Upper lobe of left lung (tissue), 6 donors: Measurements from ENCODE around the gene GPR108. TPM values are rescaled to one million over a fixed set of nuclear protein-coding genes. Genes with fewer than 3 reads are reported as not detected.

Experiments
- ATAC-seq, 2 donors: fragments of 200-7000 bp; cut with Tn5 transposase; one replicate each; pipeline ENCODE4 v1.9.1; 2022; ENCODE audit warnings: mild to moderate bottlenecking in 2 of 2, moderate library complexity in 2 of 2; ENCODE audit not compliant: low FRiP score in 2 of 2
- DNase-seq, 2 donors: peaks; one replicate each; pipeline ENCODE4 v3.0.0-alpha.2; 2019 to 2020
- H3K27ac ChIP-seq, 4 donors: fragments of 200-600 bp; sonication (generic); one replicate each; pipeline ENCODE4 v1.5.1; 2016 to 2019
- H3K27me3 ChIP-seq, 4 donors: fragments of 200-600 bp; sonication (generic); one replicate each; pipeline ENCODE4 v1.5.1; 2017 to 2019
- H3K36me3 ChIP-seq, 4 donors: fragments of 200-600 bp; sonication (generic); one replicate each; pipeline ENCODE4 v1.5.1; 2016 to 2019
- H3K4me1 ChIP-seq, 4 donors: fragments of 200-600 bp; sonication (generic); one replicate each; pipeline ENCODE4 v1.5.1; 2018 to 2019
- H3K4me3 ChIP-seq, 4 donors: fragments of 200-600 bp; sonication (generic); one replicate each; pipeline ENCODE4 v1.5.1; 2017 to 2019; ENCODE audit warnings: mild to moderate bottlenecking in 2 of 4, moderate library complexity in 1 of 4
- H3K9me3 ChIP-seq, 4 donors: fragments of 200-600 bp; sonication (generic); one replicate each; pipeline ENCODE4 v1.5.1; 2018 to 2019
- EP300 ChIP-seq, 4 donors: sonication (generic); formaldehyde crosslinking; IDR thresholded peaks; one replicate each; pipeline ENCODE4 v1.5.1; 2017; ENCODE audit warnings: antibody characterized with exemption in 4 of 4, control low read depth in 2 of 4
- POLR2A ChIP-seq, 4 donors: fragments of 450-650 bp; IDR thresholded peaks; one replicate each; pipeline ENCODE4 v1.5.1; 2016 to 2017; ENCODE audit warnings: antibody characterized with exemption in 4 of 4, mild to moderate bottlenecking in 2 of 4
- POLR2AphosphoS5 ChIP-seq, 2 donors: sonication (generic); formaldehyde crosslinking; IDR thresholded peaks; one replicate each; pipeline ENCODE4 v1.5.1; 2017; ENCODE audit warnings: antibody characterized with exemption in 2 of 2
- WGBS, 2 donors: methylation state at CpG; one replicate each; pipeline ENCODE4 v1.1.5; 2017 to 2018; 5-methylcytosine and 5-hydroxymethylcytosine counted together
- total RNA-seq, 6 donors: library from RNA; depleted of rRNA in 4 of 6; stranded (reverse); fragments of >200 nt in 4 of 6; gene quantifications; one replicate each; pipeline versions ENCODE4 v1.1.0 to v1.2.1, GENCODE V29; 2016 to 2021
- TF ChIP-seq, protein P1 (sequence below), 6 experiments: fragments of 450-650 bp in 4 of 6; fragments of 200-600 bp in 2 of 6; sonication (generic) in 2 of 6; IDR thresholded peaks; one replicate each; pipeline ENCODE4 v1.5.1; 2016 to 2019; ENCODE audit warnings: antibody characterized with exemption in 6 of 6
- donor health status: DM: no; HTN: no; CAD: no; lungs with moderate emphysema.
- donor health status: DM: no; HTN: yes; CAD: no; lungs with severe emphysema.

The GPR108 gene
- total RNA-seq, 6 donors from 2014 or later: 51.6 to 105 (median 69.0) TPM

DNA sequence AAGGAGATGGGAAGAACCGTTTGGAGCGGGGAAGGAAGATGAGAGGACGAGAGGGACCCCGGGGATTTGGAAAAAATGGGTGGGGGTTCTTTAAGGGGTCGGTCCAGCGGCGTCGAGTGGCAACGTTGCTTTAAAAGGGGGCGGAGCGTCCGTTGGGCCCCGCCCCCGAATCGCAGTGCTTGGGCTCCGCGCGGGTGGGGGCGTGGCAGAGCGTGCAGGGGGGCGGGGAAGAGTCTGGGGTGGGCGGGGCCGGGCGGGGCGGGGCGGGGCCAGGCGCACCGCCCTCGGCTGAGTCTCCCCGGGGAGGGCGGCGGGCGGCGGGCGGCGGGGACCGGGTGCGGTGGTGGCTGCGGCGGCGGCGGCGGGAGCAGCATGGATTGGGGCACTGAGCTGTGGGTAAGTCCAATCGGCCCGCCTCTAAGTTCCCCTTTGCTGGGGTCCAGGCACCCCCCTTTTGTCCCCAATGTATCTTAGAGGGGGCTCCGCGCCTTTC is 2.1 kb upstream of the GPR108 start, which contains the start of gene TRIP10:
Gene TRIP10, plus strand, starts transcription at position 291 of the 493 bp plus-strand sequence. Its CDS starts 82 bp downstream, at position 373.
- Histone ChIP-seq H3K9me3 (no peaks in the 10 kb centered on the region), H3K4me1 (peaks cover 48 to 80% (median 64%) of the 10 kb centered on the region in 4 donors), H3K27ac (peak within 1 kb of the TSS; percentile 87 to 94 (median 94)), H3K36me3 (peaks cover 0 to 24% (median 13%) of the 10 kb centered on the region in 4 donors), H3K4me3 (peak within 1 kb of the TSS; percentile 84 to 99 (median 86)), H3K27me3 (peaks cover 0 to 7% (median 0%) of the 10 kb centered on the region in 4 donors)
- ATAC-seq: peak; percentile 60 to 71
- 0% methylated on average over 14 to 25 of the region's 47 CpGs for WGBS, 2 donors
- peak; percentile 90 to 96 for DNase-seq
- TF ChIP-seq POLR2A (IDR thresholded peaks at IDR 0.05) (peak in 2 of 4 donors; percentile 61 to 80), POLR2AphosphoS5 (IDR thresholded peaks at IDR 0.05) (peak; percentile 22 to 54), EP300 (IDR thresholded peaks at IDR 0.05) (no peak)
- TF ChIP-seq, protein P1, sequence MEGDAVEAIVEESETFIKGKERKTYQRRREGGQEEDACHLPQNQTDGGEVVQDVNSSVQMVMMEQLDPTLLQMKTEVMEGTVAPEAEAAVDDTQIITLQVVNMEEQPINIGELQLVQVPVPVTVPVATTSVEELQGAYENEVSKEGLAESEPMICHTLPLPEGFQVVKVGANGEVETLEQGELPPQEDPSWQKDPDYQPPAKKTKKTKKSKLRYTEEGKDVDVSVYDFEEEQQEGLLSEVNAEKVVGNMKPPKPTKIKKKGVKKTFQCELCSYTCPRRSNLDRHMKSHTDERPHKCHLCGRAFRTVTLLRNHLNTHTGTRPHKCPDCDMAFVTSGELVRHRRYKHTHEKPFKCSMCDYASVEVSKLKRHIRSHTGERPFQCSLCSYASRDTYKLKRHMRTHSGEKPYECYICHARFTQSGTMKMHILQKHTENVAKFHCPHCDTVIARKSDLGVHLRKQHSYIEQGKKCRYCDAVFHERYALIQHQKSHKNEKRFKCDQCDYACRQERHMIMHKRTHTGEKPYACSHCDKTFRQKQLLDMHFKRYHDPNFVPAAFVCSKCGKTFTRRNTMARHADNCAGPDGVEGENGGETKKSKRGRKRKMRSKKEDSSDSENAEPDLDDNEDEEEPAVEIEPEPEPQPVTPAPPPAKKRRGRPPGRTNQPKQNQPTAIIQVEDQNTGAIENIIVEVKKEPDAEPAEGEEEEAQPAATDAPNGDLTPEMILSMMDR (IDR thresholded peaks at IDR 0.05): no peak

DNA sequence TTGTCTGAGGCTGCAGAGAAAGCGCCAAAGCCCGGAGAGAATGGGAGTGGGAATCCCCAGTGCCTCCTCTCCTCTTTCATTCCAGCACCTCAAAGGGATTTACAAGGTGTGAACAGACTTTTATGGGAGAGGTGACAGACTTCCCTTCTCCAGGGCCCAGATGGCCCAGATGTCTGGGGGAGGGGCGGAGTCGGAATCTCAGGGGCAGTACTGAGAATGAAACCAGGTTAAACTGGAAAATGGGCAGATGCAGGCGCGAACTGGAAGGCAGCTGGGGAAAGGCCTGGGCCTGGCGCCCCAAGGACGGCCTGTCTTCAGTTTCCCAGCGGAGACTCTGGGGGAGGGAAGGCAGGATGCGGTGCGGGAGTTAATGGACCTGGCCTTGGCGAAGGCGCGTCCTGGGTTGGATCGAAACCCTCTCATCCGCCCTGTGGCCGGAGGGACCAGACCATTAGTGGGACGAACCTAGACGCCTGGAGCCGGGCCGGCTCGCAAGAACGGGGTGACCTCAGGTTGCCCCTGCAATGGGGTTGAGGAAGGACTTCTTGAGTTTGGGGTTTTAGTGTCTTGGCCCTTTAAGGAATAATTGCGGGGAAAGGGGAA is 1.5 kb upstream of the GPR108 start:
- WGBS, 2 donors: 9 to 11% methylated on average over 24 of the region's 24 CpGs
- H3K36me3 ChIP-seq: peaks cover 0 to 22% (median 12%) of the 10 kb centered on the region in 4 donors
- peaks cover 0 to 7% (median 0%) of the 10 kb centered on the region in 4 donors for H3K27me3 ChIP-seq
- H3K4me1 ChIP-seq: peaks cover 42 to 75% (median 58%) of the 10 kb centered on the region in 4 donors
- H3K4me3 ChIP-seq: peak overlapping the region; percentile 3 to 99 (median 84)
- peak overlapping the region; percentile 87 to 94 (median 92) for H3K27ac ChIP-seq
- H3K9me3 ChIP-seq: no peaks in the 10 kb centered on the region
- peak in 1 of 2 donors; percentile 79 for DNase-seq
- TF ChIP-seq POLR2AphosphoS5 (IDR thresholded peaks at IDR 0.05): no peak
- ATAC-seq: peak in 1 of 2 donors; percentile 0

- Histone ChIP-seq H3K4me1 (peaks cover 35 to 67% (median 52%) of the 10 kb centered on the region in 4 donors), H3K27ac (peak overlapping the region; percentile 87 to 94 (median 92)), H3K9me3 (no peaks in the 10 kb centered on the region), H3K4me3 (peak overlapping the region in 1 of 4 donors; percentile 99), H3K27me3 (peaks cover 0 to 7% (median 0%) of the 10 kb centered on the region in 4 donors), H3K36me3 (peaks cover 2 to 22% (median 11%) of the 10 kb centered on the region in 4 donors)
- DNase-seq: peak in 1 of 2 donors; percentile 96
- ATAC-seq: peak; percentile 42 to 70
- TF ChIP-seq POLR2AphosphoS5 (IDR thresholded peaks at IDR 0.05) (peak; percentile 66 to 82), EP300 (IDR thresholded peaks at IDR 0.05) (peak in 1 of 4 donors; percentile 53), POLR2A (IDR thresholded peaks at IDR 0.05) (peak in 1 of 4 donors; percentile 17)
- TF ChIP-seq, protein P1 (IDR thresholded peaks at IDR 0.05): peak; percentile 37 to 86 (median 72)
- WGBS, 2 donors: 0 to 12% methylated on average over 5 to 13 of the region's 13 CpGs
These were observed 750 bp upstream of the GPR108 start for GRCh38 chr19:6737873-6738786.

DNA sequence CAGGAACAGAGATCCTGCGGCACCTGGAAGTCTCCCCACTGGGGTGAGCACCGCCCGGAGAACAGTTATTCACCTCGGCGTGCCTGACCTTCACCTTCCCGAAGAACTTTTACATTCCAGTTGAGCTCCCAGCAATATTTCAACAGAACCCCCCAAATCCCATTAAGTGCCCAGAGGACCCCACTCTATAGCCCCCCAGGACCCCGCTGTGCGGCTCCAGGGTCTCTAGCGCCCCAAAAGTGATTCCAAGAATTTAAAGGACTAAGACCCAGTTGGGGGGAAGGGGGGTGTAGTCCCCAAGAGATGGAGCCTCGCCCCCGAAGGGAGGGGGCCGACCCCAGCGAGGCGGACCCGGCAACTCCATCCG is 480 bp downstream of the GPR108 start:
- Histone ChIP-seq H3K36me3 (peaks cover 7 to 23% (median 19%) of the 10 kb centered on the region in 4 donors), H3K4me1 (peaks cover 34 to 55% (median 42%) of the 10 kb centered on the region in 4 donors), H3K27me3 (peaks cover 0 to 7% (median 0%) of the 10 kb centered on the region in 4 donors), H3K27ac (peak overlapping the region; percentile 91 to 99 (median 96)), H3K9me3 (no peaks in the 10 kb centered on the region), H3K4me3 (peak overlapping the region; percentile 60 to 96 (median 89))
- WGBS, 2 donors: 0% methylated on average over 5 to 15 of the region's 16 CpGs
- no peak for TF ChIP-seq EP300 (IDR thresholded peaks at IDR 0.05)
- TF ChIP-seq, protein P1 (IDR thresholded peaks at IDR 0.05): peak in 1 of 6 experiments; percentile 4
- ATAC-seq: no peak
- DNase-seq: no peak
